Measurements from ENCODE around the gene DCHS1. TPM values are rescaled to one million over a fixed set of nuclear protein-coding genes. Genes with fewer than 3 reads are reported as not detected.
A peak's percentile ranks its signal among the peaks of the same experiment; 100 is the strongest.

The DCHS1 gene
- total and polyA plus RNA-seq, 9 of the 15 experiments (the other 6 are each of a cell fraction or from before 2014, with no cell fraction given), result 0.04 to 0.49 (median 0.14) TPM; not detected in 2

DNA sequence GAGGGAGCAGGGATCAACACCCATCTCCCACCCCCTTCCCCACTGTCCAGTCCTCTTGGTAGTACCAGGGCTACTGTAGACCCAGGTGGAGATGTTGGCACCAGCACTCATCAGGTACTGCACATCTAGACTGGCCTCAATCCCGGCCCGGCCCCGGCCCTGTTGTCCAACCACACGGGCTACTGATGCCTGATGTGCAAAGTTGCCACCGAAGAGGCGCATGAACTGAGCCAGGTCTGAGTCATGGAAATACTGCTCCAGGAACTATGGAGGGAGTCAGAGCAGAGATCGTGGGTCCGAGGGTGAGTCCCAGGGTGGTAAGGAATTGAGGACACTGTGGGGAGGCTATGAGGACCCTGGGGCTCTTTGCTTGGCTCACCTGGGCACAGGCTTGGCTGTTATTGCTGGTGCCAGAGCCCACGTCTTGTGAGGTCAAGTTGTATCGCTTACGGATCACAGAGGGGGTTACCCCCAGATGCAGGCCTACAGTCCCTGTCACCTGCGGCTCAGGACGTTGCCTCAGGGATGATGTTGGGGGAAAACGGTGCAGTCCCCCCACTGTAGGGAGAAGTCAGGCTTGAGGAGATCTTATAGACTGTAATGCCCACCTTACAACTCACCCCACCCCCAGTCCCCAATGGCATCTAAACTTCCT, 38.9 kb downstream of the DCHS1 start:
- Histone ChIP-seq H3K9me1 (ENCODE audit: control insufficient read depth, insufficient read depth, low read length) (no peaks in the 10 kb centered on the region), H2AFZ (ENCODE audit: low read depth, low read length) (no peak overlapping the region), H3K4me1 (replicated peaks in 1 of 2; ENCODE audit: control insufficient read depth in 2 of 2, insufficient read depth in 2 of 2, low read length in 2 of 2) (peaks cover 17 to 19% of the 10 kb centered on the region in 2 experiments), H4K20me1 (replicated peaks; ENCODE audit: control insufficient read depth, insufficient read depth, low read length) (no peaks in the 10 kb centered on the region), H3K27ac (ENCODE audit: extremely low read depth, low read depth, low read length) (no peak overlapping the region), H3K27me3 (ENCODE audit: control insufficient read depth in 2 of 2, insufficient read depth in 2 of 2, low read length in 2 of 2) (no peaks in the 10 kb centered on the region), H3K4me3 (no peak overlapping the region), H3K79me2 (ENCODE audit: control insufficient read depth, insufficient read depth, low read length) (peaks cover 14% of the 10 kb centered on the region), H3K36me3 (ENCODE audit: control insufficient read depth, insufficient read depth, low read length) (peaks cover 22% of the 10 kb centered on the region), H3K9ac (ENCODE audit: insufficient read depth in 1 of 2, low read depth in 2 of 2, low read length in 2 of 2) (0 out of 4 replicates have a peak overlapping the region, but pooled peaks of 1 of the 2 experiments have one; percentile 29), H3K4me2 (ENCODE audit: insufficient read depth, low read length) (no peak overlapping the region), H3K9me3 (replicated peaks; ENCODE audit: control insufficient read depth, insufficient read depth, low read depth, low read length) (no peaks in the 10 kb centered on the region)
- no TSS peak for BruUV-seq (replicated peaks)
- ChIA-PET POLR2A (interaction anchor here (0.8 to 1.1 kb wide), 2 partner anchors 10 to 85 kb away, joined by 4 to 6 read pairs; no protein-coding TSS in a partner anchor), CTCF (ENCODE audit: low intra/inter-chr PET ratio) (no interaction called here)
- DNase-seq (ENCODE audit: extremely low read depth in 1 of 4, low spot score in 3 of 4) (no peak), FAIRE-seq (no peak), ATAC-seq (no peak)
- in situ Hi-C loops (cut with MboI), result no loop called here
- WGBS (ENCODE audit: insufficient coverage, low coverage, missing lambda C conversion rate), result 87% methylated on average over 13 of the region's 14 CpGs
- intact Hi-C loops (cut with micrococcal nuclease), result loop anchor here (5.0 kb wide), 1 partner anchor 84 kb away; no protein-coding TSS in a partner anchor
- TF ChIP-seq EP400 (IDR thresholded peaks at IDR 0.05), result no peak
- no peak for TF ChIP-seq ZNF224 (CRISPR knock-in tag; IDR thresholded peaks at IDR 0.05)
- no peak for TF ChIP-seq MEIS2 (IDR thresholded peaks at IDR 0.05; ENCODE audit: partially characterized antibody)
- TF ChIP-seq, protein P1, sequence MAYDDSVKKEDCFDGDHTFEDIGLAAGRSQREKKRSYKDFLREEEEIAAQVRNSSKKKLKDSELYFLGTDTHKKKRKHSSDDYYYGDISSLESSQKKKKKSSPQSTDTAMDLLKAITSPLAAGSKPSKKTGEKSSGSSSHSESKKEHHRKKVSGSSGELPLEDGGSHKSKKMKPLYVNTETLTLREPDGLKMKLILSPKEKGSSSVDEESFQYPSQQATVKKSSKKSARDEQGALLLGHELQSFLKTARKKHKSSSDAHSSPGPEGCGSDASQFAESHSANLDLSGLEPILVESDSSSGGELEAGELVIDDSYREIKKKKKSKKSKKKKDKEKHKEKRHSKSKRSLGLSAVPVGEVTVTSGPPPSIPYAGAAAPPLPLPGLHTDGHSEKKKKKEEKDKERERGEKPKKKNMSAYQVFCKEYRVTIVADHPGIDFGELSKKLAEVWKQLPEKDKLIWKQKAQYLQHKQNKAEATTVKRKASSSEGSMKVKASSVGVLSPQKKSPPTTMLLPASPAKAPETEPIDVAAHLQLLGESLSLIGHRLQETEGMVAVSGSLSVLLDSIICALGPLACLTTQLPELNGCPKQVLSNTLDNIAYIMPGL (CRISPR knock-in tag; IDR thresholded peaks at IDR 0.05), result no peak
- no peak for TF ChIP-seq ZBTB7A (IDR thresholded peaks at IDR 0.05; ENCODE audit: borderline replicate concordance, control insufficient read depth, low read depth, low read length)
- no peak for TF ChIP-seq CREB1 (IDR thresholded peaks at IDR 0.05)
- no peak for TF ChIP-seq CREB1 (CRISPR knock-in tag; IDR thresholded peaks at IDR 0.05)
- no peak for TF ChIP-seq SP1 (CRISPR knock-in tag; IDR thresholded peaks at IDR 0.05)

Measured in K562 (cell line).